ENCODE measurements around the gene CPEB2.
"Not testable (repeated sequence)": the region's sequence is repeated elsewhere in the genome, so short reads cannot be mapped to it uniquely, and the experiment has no call there.

Gene CPEB2

GRCh38 chr4:15063341-15063740 lies 61.1 kb downstream of the CPEB2 start:
- DNase-seq, result no peak

- DNase-seq, result no peak
Observed at GRCh38 chr4:15065516-15065915, 63.2 kb downstream of the CPEB2 start.

- DNase-seq, result no peak
Observed at GRCh38 chr4:15066140-15066539, 63.9 kb downstream of the CPEB2 start.

- DNase-seq, result no peak
Observed at GRCh38 chr4:15068298-15068697, 66.0 kb downstream of the CPEB2 start.

DNA sequence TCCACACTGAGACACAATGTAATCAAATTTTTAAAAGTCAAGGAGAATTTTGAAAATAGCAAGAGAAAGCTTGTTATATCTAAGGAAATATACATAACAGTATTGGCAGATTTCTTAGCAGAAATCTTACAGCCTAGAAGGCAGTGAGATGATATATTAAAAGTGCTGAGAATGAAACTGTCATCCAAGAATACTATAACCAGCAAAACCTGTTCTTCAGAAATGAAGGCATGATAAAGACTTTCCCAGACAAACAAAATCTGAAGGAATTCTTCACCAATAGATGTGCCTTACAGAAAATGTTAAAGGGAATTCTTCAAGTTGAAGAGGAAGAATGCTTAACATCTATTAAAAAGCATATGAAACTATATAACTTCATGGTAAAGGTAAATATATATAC lies 73.6 kb downstream of the CPEB2 start:
- no peak for DNase-seq

GRCh38 chr4:15077969-15078368 lies 75.7 kb downstream of the CPEB2 start:
- peak; percentile 42 to 69 for DNase-seq

GRCh38 chr4:15078682-15079642 lies 76.7 kb downstream of the CPEB2 start:
- DNase-seq, result peak; percentile 35 to 49

GRCh38 chr4:15084780-15085179 lies 82.5 kb downstream of the CPEB2 start:
- DNase-seq, result no peak

DNA sequence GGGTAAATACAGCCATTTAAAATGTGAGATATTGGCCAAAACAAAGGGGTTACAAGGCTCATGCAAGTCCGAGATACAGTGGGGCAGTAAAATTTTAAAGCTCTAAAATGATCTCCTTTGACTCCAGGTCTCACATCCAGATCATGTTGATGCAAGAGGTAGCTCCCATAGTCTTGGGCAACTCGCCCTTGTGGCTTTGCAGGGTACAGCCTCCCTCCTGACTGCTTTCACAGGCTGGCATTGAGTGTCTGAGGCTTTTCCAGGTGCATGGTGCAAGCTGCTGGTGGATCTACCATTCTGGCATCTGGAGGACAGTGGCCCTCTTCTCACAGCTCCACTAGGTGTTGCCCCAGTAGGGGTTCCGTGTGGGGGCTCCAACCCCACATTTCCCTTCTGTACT lies 83.5 kb downstream of the CPEB2 start:
- not testable (repeated sequence) for DNase-seq

DNA sequence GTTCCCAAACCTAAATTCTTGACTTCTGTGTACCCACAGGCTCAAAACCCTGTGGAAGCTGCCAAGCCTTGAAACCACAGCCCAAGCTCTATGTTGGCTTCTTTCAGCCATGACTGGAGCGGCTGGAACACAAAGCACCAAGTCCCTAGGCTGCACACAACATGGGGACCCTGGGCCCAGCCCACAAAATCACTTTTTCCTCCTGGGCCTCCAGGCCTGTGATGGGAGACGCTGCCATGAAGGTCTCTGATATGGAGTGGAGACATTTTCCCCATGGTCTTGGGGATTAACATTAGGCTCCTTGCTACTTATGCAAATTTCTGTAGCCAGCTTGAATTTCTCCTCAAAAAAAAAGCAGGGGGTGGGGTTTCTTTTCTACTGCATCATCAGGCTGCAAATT lies 84.0 kb downstream of the CPEB2 start:
- not testable (repeated sequence) for DNase-seq

GRCh38 chr4:15088394-15089035 lies 86.2 kb downstream of the CPEB2 start:
- no peak for DNase-seq

DNA sequence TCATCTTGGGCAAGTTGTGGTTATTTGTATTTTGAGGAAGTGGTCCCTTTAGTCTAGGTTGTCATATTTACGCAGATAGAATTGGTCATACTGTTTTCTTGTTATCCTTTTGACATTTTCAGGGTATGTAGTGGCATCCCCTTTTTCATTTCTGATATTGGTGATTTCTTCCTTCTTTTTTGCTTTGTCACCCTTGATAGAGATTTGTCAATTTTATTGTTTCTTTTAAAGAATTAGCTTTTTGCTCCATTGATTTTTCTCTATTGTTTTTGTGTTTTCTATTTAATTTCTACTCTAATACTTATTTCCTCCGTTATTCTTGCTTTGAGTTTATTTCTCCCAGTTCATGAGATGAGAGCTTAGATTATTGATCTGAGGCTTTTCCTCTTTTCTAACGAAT lies 87.7 kb downstream of the CPEB2 start:
- no peak for DNase-seq

- no peak for DNase-seq
Observed at GRCh38 chr4:15100380-15100779, 98.1 kb downstream of the CPEB2 start.

DNA sequence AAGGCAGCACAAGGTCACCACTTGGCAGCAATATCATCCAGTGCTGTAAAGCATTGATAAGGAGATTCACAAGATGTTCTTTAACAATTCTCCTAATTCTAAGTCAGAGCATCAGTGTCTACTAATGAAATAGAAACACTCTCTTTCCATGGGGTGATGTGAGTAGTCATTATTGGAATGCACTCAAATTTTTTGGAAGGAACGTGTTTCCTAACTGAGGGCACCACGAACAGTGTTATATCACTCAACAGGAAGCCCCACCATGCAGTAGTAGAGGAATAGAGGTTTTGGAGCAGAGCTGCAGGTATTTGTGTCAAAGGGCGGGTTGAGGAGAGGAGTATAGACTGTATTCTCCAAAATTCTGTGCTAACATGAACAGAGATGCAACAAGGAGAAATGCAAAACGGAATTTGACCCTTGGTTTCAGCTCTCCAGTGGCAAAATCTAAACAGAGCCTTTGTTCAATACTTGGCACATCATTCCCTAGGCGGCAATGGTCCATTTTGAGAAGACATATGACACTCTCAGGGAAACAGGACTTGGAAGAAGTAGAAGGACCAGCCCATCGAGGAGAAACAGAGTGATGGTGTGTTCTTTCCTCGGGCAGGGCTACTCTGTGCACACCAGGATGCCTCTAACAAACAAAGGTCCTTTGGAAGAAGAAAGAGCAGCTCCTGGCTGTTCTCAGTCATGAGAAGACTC lies 98.9 kb downstream of the CPEB2 start:
- no peak for DNase-seq

GRCh38 chr4:15104825-15105224 lies 102.5 kb downstream of the CPEB2 start:
- DNase-seq, result no peak

DNA sequence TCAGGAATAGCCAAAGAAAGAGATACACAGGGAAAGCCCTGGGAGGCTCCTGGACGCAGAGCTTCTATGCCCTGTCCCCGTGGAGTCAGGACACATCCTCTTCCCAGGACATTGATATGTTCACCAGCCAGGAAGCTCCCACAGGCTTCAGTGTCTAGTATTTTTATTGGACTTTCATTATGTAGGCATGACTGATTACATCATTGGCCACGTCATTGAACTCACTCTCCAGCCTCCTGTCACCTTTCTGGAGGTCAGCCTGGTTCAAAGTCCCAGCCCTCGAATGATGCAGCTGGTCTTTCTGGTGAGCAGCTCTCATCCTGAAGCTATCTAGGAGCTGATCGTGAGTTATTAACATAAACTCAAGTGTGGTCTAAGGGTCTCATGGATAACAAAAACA lies 104.1 kb downstream of the CPEB2 start:
- no peak for DNase-seq

DNA sequence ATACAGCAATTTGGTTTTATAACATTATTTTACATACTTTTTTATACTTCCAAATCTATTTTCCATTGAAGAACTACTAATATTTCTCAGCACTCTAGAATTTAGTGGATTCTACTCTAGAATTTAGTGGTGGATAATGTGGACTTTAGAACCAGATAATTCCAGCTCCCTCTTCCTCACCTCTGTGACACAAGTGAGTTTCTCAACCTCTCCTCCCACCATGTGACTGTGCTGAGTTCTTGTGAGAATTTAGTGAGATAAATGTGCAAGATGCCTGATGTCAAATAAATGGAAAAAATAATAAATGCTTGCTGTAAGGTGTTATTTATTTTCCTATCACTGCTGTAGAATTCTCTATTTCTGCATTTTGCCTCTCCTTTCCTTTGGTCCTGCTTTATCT lies 107.3 kb downstream of the CPEB2 start:
- DNase-seq, result no peak

DNA sequence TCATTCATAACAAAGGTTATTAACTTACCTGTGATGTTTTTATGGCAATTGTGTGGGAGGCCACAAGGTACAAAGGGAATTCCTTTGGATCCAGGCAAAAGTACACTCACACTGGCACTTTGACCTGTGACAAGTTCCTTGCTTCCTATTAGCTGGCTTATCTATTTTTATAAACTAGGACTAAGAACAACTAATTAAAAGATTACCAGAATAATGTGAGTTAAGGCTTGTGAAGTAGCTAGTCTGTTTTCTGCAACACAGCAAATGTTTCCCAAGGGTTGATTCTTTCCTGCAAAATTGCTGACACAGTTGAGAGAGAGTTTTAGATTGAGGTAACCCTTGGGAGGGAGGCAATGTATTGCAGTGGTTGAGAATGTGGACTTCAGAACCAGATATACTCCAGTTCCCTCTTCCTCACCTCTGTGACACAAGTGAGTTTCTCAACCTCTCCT lies 107.9 kb downstream of the CPEB2 start:
- DNase-seq, result no peak

GRCh38 chr4:15116509-15117079 lies 114.3 kb downstream of the CPEB2 start:
- no peak for DNase-seq

- no peak for DNase-seq
Observed at GRCh38 chr4:15117270-15117946, 115.1 kb downstream of the CPEB2 start.

- no peak for DNase-seq
Observed at GRCh38 chr4:15118292-15118691, 116.0 kb downstream of the CPEB2 start.
